ENCODE measurements around the gene PLA2G3.

- TF ChIP-seq CTCF (IDR thresholded peaks at IDR 0.05) (no peak), ZFX (IDR thresholded peaks at IDR 0.05; ENCODE audit: borderline replicate concordance) (no peak)
Measured at GRCh38 chr22:31161386-31161785, 21.1 kb upstream of the PLA2G3 start.

Measured in 22Rv1 (cell line).